RWPE1 (cell line): ENCODE results near the gene SMPD4.
"Not testable (repeated sequence)": the region's sequence is repeated elsewhere in the genome, so short reads cannot be mapped to it uniquely, and the experiment has no call there.

Experiments used
- CTCF ChIA-PET: fragments of 350-600 bp; sonication (Branson Sonifier 250); formaldehyde crosslinking; extraction: SDS; loops from one replicate; lab custom pipeline; 2021; lab: Yijun Ruan, JAX
- POLR2A ChIA-PET: fragments of 400-600 bp; formaldehyde crosslinking; extraction: SDS; loops from one replicate; lab custom pipeline; 2020; ENCODE audit warnings: antibody characterized with exemption; ENCODE audit not compliant: low non-redundant PET; lab: Yijun Ruan, JAX
- DNase-seq: peaks from one replicate; pipeline ENCODE4 v3.0.0; 2012; ENCODE audit warnings: low spot score
- H3K27ac ChIP-seq: fragments of 450-650 bp; 2 replicates; pipeline ENCODE4 v1.5.1; 2017
- CTCF ChIP-seq: fragments of 450-650 bp; conservative IDR thresholded peaks from 2 replicates; pipeline ENCODE4 v1.5.1; 2017; ENCODE audit warnings: low read depth, mild to moderate bottlenecking

SMPD4 gene

DNA sequence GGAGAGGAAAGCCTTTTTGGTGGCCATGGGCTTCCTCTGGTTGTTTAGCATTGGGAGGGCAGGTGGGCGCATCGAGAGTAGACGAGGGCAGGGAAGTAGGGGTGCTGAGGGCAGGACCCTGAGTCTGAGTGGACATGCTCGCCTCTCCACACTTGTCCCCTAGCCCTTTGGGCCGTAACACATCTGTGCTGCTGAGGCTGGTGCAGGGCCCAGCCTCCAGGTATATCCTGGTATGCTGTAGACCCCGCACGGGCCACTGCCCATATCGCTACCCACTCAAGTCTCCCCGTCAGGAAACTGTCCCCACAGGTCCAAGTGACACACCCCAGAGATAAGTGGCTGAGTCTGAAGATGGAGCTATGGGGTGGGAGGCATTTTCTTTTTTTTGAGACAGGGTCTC is 22.8 kb downstream of the SMPD4 start:
- no peak for TF ChIP-seq CTCF
- no peak overlapping the region for H3K27ac ChIP-seq
- ChIA-PET CTCF (interaction anchor here (0.6 kb wide), 1 partner anchor 71 kb away, joined by 3 read pairs; no protein-coding TSS in a partner anchor), POLR2A (no interaction called here)
- no peak for DNase-seq

DNA sequence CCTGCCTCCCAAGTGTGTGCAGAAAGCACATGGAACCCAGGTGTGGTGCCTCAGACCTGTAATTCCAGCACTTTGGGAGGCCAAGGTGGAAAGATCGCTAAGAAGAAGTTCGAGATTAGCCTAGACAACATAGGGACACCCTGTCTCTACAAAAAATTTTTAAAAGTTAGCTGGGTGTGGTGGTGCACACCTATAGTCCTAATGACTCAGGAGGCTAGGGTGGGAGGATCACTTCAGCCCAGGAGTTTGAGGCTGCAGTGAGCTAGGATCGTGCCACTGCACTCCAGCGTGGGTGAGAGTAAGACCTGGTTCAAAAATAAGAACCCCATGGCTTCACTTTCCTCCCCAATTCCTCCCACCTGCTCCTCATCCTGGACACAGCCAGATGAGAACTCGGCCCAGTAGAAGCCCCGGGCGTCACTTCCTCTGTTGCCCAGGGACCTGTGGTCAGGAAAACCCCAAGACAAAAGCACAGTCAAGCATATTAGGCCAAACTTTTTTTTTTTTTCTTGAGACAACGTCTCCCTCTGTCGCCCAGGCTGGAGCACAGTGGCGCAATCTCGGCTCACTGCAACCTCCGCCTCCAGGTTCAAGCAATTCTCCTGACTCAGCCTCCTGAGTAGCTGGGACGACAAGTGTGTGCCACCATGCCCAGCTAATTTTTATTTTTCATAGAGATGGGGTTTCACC is 23.4 kb downstream of the SMPD4 start:
- POLR2A ChIA-PET, H3K27ac ChIP-seq, DNase-seq: not testable (repeated sequence)
- CTCF ChIA-PET: interaction anchor here (0.6 kb wide), 2 partner anchors 19 to 72 kb away, joined by 3 to 6 read pairs; no protein-coding TSS in a partner anchor

DNA sequence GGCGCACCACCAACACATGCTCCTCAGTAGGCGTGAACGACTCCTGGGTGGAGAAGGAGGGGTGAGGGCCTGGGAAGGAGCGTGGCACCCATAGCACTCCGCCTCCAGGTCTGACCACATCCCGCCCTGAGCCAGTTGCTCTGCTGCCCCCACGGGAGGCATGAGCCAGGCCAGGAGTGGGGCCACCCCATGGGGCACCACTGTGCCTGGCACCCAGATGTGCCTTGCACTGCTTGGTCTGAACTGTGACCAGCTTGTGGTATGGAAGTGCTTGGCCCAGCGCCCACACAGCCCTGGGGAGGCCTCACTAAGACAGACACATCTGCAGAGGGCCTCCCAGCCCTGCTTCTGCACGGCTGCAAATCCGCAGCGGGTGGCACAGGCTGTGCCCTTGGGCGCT is 24.0 kb downstream of the SMPD4 start:
- DNase-seq, CTCF ChIA-PET, H3K27ac ChIP-seq, POLR2A ChIA-PET: not testable (repeated sequence)

GRCh38 chr2:130156624-130157004 is 24.8 kb downstream of the SMPD4 start:
- POLR2A ChIA-PET: no interaction called here
- CTCF ChIA-PET: no interaction called here
- DNase-seq: no peak
- H3K27ac ChIP-seq: no peak overlapping the region
- TF ChIP-seq CTCF: no peak

DNA sequence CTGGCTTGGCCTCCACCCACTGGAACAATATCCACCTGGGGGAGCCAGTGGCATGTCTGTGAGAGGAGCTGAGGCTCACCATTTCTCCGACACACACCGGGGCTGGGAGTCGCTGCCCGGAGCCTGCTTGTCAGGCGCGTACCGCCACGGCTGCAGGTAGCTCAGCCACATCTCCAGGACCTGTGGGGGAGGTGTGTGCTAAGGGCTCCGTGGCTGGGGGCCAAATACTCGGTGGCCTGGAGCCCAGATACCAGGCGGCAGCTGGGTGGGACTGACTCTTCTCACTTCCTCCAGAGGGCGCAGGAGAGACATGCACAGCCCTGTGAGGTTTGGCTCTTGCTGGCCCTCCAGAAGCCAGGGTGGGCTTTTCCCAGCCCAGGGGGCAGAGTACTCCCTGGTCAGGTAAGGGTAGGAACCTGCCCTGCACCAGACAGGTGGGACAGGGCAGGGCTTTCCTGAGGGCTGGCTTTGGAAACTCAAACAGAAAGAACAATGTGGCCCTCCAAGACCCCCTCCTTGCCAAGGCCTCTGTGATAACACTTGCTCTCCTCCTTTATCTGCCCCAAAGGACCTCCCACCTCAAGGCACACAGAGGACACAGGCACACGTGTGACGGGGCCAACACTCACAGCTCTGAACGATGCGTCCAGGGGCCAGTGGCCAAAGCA is 25.3 kb downstream of the SMPD4 start:
- CTCF ChIA-PET: interaction anchor here (0.6 to 1.0 kb wide), 3 partner anchors 8 to 177 kb away, joined by 3 to 5 read pairs (median 3); no protein-coding TSS in a partner anchor
- POLR2A ChIA-PET, H3K27ac ChIP-seq, DNase-seq: not testable (repeated sequence)
- peak; percentile 48 for TF ChIP-seq CTCF

DNA sequence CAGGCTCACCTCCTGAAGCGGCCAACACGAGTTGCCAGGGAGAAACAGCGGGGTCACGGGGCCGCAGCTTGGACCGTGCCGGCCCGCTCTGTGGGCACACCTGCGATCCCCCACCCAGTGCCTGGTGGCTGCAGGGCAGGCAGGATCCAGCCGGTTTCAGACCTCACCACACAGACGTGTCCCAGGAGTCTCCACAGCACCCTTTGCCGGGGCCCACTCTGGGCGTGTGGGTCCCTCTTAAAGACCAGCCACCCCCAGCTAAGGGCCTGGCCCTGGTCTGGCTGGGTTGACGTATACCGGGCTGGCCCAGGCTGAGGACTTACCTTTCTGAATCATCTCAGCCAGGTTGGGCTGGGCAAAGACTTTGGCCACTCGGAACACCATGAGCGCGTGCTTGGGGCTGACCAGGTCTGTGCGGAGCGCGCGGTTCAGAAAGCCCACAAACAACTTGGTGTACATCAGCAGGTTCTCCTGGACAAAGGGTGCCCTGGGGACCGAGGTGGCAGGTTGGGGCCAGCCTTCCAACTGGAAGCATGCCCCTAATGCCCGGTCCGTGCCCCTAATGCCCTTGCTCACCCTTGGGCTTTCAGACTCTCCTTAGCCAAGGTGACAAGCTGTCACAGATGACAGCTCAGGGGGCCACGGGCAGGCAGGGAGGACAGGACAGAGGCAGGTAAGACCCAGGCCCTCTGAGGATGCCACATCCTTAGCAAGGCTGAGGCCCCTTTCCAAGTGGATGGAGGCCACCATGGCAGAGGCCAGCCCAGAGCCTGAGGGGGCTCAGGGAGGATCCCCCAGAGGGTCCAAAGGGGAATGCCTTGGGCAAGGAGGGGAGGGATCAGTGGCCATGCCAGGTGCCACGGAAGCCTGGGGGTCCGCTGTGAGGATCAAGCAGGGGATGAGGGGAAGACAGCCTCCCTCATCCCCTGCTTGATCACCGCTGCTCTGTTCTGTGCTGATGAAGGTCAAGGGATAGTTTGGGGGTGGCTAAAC is 26.3 kb downstream of the SMPD4 start:
- no peak overlapping the region for H3K27ac ChIP-seq
- POLR2A ChIA-PET: no interaction called here
- no peak for DNase-seq
- no peak for TF ChIP-seq CTCF
- CTCF ChIA-PET: interaction anchor here (0.6 to 1.0 kb wide), 3 partner anchors 9 to 178 kb away, joined by 3 to 5 read pairs (median 3); no protein-coding TSS in a partner anchor

- POLR2A ChIA-PET, H3K27ac ChIP-seq, DNase-seq, CTCF ChIA-PET: not testable (repeated sequence)
These were observed 27.0 kb downstream of the SMPD4 start for GRCh38 chr2:130154423-130154770.

DNA sequence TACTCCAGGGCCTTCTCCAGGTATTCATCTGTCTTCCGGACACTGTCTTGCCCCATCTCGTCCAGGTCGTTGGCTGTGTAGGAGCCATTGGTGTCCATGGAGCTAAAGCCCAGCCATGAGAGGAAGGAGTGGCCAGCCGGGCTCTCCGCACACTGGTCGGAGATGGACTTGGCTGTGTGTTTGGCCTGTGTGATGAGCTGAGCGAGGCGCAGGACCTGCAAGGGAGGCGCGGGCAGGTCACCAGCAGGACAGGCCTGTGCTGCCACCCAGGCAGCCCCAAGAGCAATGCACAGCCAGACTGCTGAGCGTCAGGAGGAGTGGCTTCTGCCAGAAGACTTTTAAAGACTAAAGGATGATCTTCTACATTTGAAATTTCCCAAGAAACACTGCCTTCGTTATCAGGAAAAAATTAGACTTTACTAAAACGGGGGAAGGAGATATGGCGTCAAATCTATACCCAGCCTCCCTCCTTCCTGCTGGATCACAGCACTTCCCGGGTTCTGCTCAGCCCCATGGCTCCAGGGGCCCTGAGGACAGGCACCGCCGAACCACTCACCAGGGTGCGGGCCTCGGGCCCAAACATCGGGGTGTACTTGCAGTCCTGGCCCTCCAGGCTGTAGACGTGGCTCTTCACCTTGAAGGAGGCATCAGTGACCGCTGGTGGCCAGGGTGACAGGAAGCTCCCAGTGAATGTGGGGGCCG is 27.5 kb downstream of the SMPD4 start:
- DNase-seq, CTCF ChIA-PET, POLR2A ChIA-PET, H3K27ac ChIP-seq: not testable (repeated sequence)
